H1 (cell line): ENCODE measurements around the gene OLFM1. TPM values are rescaled to one million over a fixed set of nuclear protein-coding genes. Genes with fewer than 3 reads are reported as not detected.

Experiments used
- EGR1 ChIP-seq: IDR thresholded peaks from 2 replicates; pipeline ENCODE4 v1.6.1; 2011; ENCODE audit warnings: low read depth, low read length, borderline replicate concordance
- polyA plus RNA-seq, 7 experiments: library from polyadenylated mRNA; depleted of rRNA in 3 of 7; stranded (reverse) in 5 of 7; unstranded in 2 of 7; fragments of >200 nt in 5 of 7; fragments of 200-250 nt in 2 of 7; gene quantifications; 1 replicate in 5 of 7; 2 replicates in 1 of 7; 4 replicates in 1 of 7; pipeline versions ENCODE4 v1.2.1 to v1.2.3, GENCODE V29; 2011 to 2013; ENCODE audit warnings: missing spikeins in 2 of 7, mixed read lengths in 2 of 7
- total RNA-seq: library from RNA; stranded (reverse); fragmentation: NEBNext Ultra II Directional; extraction: Animal tissue kit (Norgen Biotek cat#: 25700); gene quantifications from 2 replicates; pipeline ENCODE4 v1.2.1, GENCODE V29; 2021
- TF ChIP-seq, protein P1 (sequence below): IDR thresholded peaks from 2 replicates; pipeline ENCODE4 v1.6.1; 2011; ENCODE audit warnings: low read depth, mild to moderate bottlenecking, low read length; ENCODE audit not compliant: insufficient read depth

Gene OLFM1
- total and polyA plus RNA-seq, 2 of the 8 experiments (the other 6 are each of a cell fraction or from before 2014, with no cell fraction given): 53.0 to 53.4 TPM

DNA sequence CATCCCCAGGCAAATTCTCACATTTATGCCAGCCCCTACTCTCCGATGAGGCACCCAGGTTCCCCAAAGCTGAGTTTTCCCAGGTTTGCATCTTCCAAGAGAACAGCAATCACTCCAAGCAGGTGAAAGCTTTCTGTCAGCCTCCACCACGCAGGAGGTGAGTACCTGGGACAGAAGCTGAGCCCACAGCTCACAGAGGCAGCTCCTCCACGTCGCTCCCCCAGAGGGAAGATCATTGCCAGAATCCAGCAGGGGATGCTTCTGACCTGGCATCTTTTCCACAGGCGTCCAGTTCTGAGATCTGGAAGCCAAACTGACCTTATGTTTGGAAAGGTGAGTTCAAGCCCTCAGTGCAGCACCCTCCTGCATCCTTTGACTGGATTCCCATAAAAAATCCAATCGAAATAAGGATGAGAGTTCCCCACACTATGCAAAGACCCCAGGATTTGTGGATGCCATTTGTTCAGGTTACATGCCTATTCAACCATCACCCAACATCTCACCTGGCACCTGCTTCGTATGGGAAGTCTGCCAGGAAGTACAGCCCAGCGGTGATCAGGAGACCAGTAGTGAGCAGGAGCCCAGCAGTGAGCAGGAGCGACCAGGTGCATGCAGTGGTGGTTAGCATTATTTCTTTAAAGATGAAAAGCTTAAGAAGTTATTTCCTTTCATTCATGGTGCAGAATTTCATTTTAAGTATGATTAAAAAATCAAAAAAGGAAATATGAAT is 47.4 kb upstream of the OLFM1 start (continued):
- TF ChIP-seq, protein P1, sequence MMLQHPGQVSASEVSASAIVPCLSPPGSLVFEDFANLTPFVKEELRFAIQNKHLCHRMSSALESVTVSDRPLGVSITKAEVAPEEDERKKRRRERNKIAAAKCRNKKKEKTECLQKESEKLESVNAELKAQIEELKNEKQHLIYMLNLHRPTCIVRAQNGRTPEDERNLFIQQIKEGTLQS: no peak
- TF ChIP-seq EGR1: no peak
